IMR-90 (cell line): ENCODE results near the gene SHCBP1L. TPM values are rescaled to one million over a fixed set of nuclear protein-coding genes. Genes with fewer than 3 reads are reported as not detected.
"Not testable (repeated sequence)": the region's sequence is repeated elsewhere in the genome, so short reads cannot be mapped to it uniquely, and the experiment has no call there.

Experiments used
- ATAC-seq: fragments of 200-7000 bp; cut with Tn5 transposase; 2 replicates; pipeline ENCODE4 v1.9.1; 2020; ENCODE audit warnings: low read depth, mild to moderate bottlenecking, moderate library complexity
- BruUV-seq: library from RNA; stranded (reverse); fragments of 400-500 nt; replicated peaks from 2 replicates; lab custom pipeline; 2021; lab: Mats Ljungman, UMichigan
- CTCF ChIA-PET: fragments of 300-600 bp; formaldehyde crosslinking; extraction: SDS; loops from one replicate; lab custom pipeline; 2021; ENCODE audit warnings: antibody characterized with exemption; lab: Yijun Ruan, JAX
- POLR2A ChIA-PET: fragments of 300-600 bp; sonication (Branson Sonifier 250); formaldehyde crosslinking; loops from one replicate; lab custom pipeline; 2022; ENCODE audit warnings: antibody characterized with exemption; ENCODE audit not compliant: unreplicated experiment; lab: Charles Lee
- DNase-seq: peaks from one replicate; pipeline ENCODE4 v3.0.0; 2013
- H2AFZ ChIP-seq: replicated peaks from 2 replicates; pipeline ENCODE3; 2013; ENCODE audit warnings: low read length, mild to moderate bottlenecking; ENCODE audit not compliant: poor library complexity
- H2AK5ac ChIP-seq: 2 replicates; pipeline ENCODE4 v1.6.1; 2013; ENCODE audit warnings: low read depth, low read length, inconsistent platforms
- H2AK9ac ChIP-seq: replicated peaks from 2 replicates; pipeline ENCODE3; 2013; ENCODE audit warnings: mild to moderate bottlenecking, low read depth, low read length, moderate library complexity; ENCODE audit not compliant: poor library complexity
- H2BK120ac ChIP-seq: 2 replicates; pipeline ENCODE4 v1.6.1; 2013; ENCODE audit warnings: low read depth, low read length, inconsistent platforms
- H2BK15ac ChIP-seq: 3 replicates; pipeline ENCODE4 v1.6.1; 2013; ENCODE audit warnings: low read depth, low read length, inconsistent platforms
- H2BK20ac ChIP-seq: 2 replicates; pipeline ENCODE4 v1.6.1; 2013; ENCODE audit warnings: low read depth, mild to moderate bottlenecking, inconsistent platforms, low read length, moderate library complexity
- H2BK5ac ChIP-seq: 2 replicates; pipeline ENCODE4 v1.6.1; 2013; ENCODE audit warnings: mild to moderate bottlenecking, low read depth, low read length, inconsistent platforms; ENCODE audit not compliant: poor library complexity, severe bottlenecking
- H3K14ac ChIP-seq: replicated peaks from 2 replicates; pipeline ENCODE4 v1.6.1; 2013; ENCODE audit warnings: low read depth, low read length, inconsistent platforms
- H3K18ac ChIP-seq: 2 replicates; pipeline ENCODE4 v1.6.1; 2013; ENCODE audit warnings: low read depth, low read length, control low read depth
- H3K23ac ChIP-seq: 2 replicates; pipeline ENCODE4 v1.6.1; 2013; ENCODE audit warnings: low read depth, low read length, inconsistent platforms
- H3K27ac ChIP-seq: 2 replicates; pipeline ENCODE4 v1.5.1; 2013; ENCODE audit warnings: mild to moderate bottlenecking, control low read depth, low read length; ENCODE audit not compliant: insufficient read depth
- H3K27me3 ChIP-seq: 2 replicates; pipeline ENCODE4 v1.6.1; 2013; ENCODE audit warnings: low read length; ENCODE audit not compliant: control insufficient read depth, insufficient read depth
- H3K36me3 ChIP-seq: 2 replicates; pipeline ENCODE4 v1.6.1; 2013; ENCODE audit warnings: low read length, mixed read lengths; ENCODE audit not compliant: control insufficient read depth, insufficient read depth
- H3K4ac ChIP-seq: 2 replicates; pipeline ENCODE4 v1.6.1; 2013; ENCODE audit warnings: low read depth, low read length, inconsistent platforms
- H3K4me1 ChIP-seq: 2 replicates; pipeline ENCODE4 v1.6.1; 2013; ENCODE audit warnings: low read length, mixed read lengths; ENCODE audit not compliant: control insufficient read depth, insufficient read depth
- H3K4me2 ChIP-seq: 2 replicates; pipeline ENCODE4 v1.6.1; 2013; ENCODE audit warnings: low read depth, mild to moderate bottlenecking, control low read depth, low read length, moderate library complexity
- H3K4me3 ChIP-seq: 2 replicates; pipeline ENCODE4 v1.5.1; 2013; ENCODE audit warnings: low read depth, mild to moderate bottlenecking, control low read depth, low read length, moderate library complexity; ENCODE audit not compliant: insufficient read depth
- H3K56ac ChIP-seq: 2 replicates; pipeline ENCODE4 v1.6.1; 2013; ENCODE audit warnings: low read length, inconsistent platforms; ENCODE audit not compliant: insufficient read depth; ENCODE audit errors: extremely low read depth
- H3K79me1 ChIP-seq, 2 experiments: 2 replicates each; pipeline ENCODE4 v1.6.1; 2013; ENCODE audit warnings: low read length in 2 of 2, inconsistent platforms in 1 of 2, low read depth in 1 of 2
- H3K9ac ChIP-seq: 2 replicates; pipeline ENCODE4 v1.6.1; 2013; ENCODE audit warnings: low read depth, low read length, control low read depth
- H3K9me1 ChIP-seq: 2 replicates; pipeline ENCODE4 v1.6.1; 2013; ENCODE audit warnings: low read length, inconsistent platforms; ENCODE audit not compliant: insufficient read depth
- H3K9me3 ChIP-seq: 2 replicates; pipeline ENCODE4 v1.6.1; 2013; ENCODE audit warnings: low read length; ENCODE audit not compliant: control insufficient read depth, insufficient read depth
- H4K20me1 ChIP-seq: 2 replicates; pipeline ENCODE4 v1.6.1; 2013; ENCODE audit warnings: low read length, inconsistent platforms; ENCODE audit not compliant: insufficient read depth
- H4K5ac ChIP-seq: 2 replicates; pipeline ENCODE4 v1.6.1; 2013; ENCODE audit warnings: mild to moderate bottlenecking, low read depth, low read length, control low read depth
- H4K8ac ChIP-seq, 2 experiments: 2 replicates each; pipeline ENCODE4 v1.6.1; 2013; ENCODE audit warnings: low read depth in 2 of 2, low read length in 2 of 2, control low read depth in 1 of 2, inconsistent platforms in 1 of 2
- H4K91ac ChIP-seq: 2 replicates; pipeline ENCODE4 v1.6.1; 2013; ENCODE audit warnings: low read depth, low read length, inconsistent platforms; ENCODE audit not compliant: insufficient read depth
- WGBS, 2 experiments: methylation state at CpG; one replicate each; pipeline versions ENCODE4 v1.1.5 to v1.1.7; 2013; ENCODE audit warnings: missing lambda C conversion rate in 2 of 2; ENCODE audit not compliant: insufficient read length in 1 of 2; ENCODE audit errors: extremely low coverage in 2 of 2; 5-methylcytosine and 5-hydroxymethylcytosine counted together
- dilution Hi-C: fragments of 300-500 bp; cut with HindIII; formaldehyde crosslinking; loops from one replicate; pipeline ENCODE4 v1.14.3; 2018; ENCODE audit warnings: low sequenced_read_pairs; ENCODE audit not compliant: unreplicated experiment
- in situ Hi-C: fragments of 300-500 bp; cut with MboI; formaldehyde crosslinking; loops from 3 replicates; pipeline ENCODE4 v1.14.3; 2019; ENCODE audit warnings: low sequenced_read_pairs, inconsistent platforms, mixed read lengths
- intact Hi-C: fragments of 100-400 bp; cut with micrococcal nuclease; formaldehyde crosslinking; loops from 2 replicates; pipeline ENCODE4 v1.10.0; 2022
- polyA plus RNA-seq, 3 experiments: library from polyadenylated mRNA; depleted of rRNA; stranded (reverse); fragments of >200 nt; gene quantifications; 2 replicates each; pipeline ENCODE4 v1.2.3, GENCODE V29; 2012; ENCODE audit warnings: low replicate concordance in 1 of 3
- total RNA-seq: library from RNA; depleted of rRNA; stranded (reverse); fragments of >200 nt; gene quantifications from 2 replicates; pipeline ENCODE4 v1.2.3, GENCODE V29; 2012

Gene SHCBP1L
- total and polyA plus RNA-seq, 2 of the 4 experiments (the other 2 are of a cell fraction) = not detected

DNA sequence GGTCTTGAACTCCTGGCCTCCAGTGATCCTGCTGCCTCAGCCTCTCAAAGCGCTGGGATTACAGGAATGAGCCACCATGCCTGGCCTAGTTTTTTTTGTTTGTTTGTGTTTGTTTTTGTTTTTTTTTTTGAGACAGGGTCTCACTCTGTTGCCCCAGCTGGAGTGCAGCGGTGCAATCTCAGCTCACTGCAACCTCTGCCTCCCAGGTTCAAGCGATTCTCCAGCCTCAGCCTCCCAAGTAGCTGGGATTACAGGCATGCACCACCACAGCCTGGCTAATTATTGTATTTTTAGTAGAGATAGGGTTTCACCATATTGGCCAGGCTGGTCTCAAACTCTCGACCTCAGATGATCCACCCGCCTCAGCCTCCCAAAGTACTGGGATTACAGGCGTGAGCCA is 9.6 kb downstream of the SHCBP1L start:
- H2AK5ac ChIP-seq, POLR2A ChIA-PET, H3K9me1 ChIP-seq, H4K8ac ChIP-seq, H3K9ac ChIP-seq, H2BK15ac ChIP-seq, H3K27me3 ChIP-seq, DNase-seq, H3K79me1 ChIP-seq, H3K14ac ChIP-seq, H3K18ac ChIP-seq, H2AK9ac ChIP-seq, H3K23ac ChIP-seq, H2BK5ac ChIP-seq, H2AFZ ChIP-seq, H2BK20ac ChIP-seq, ATAC-seq, H3K4ac ChIP-seq, dilution Hi-C loops, H3K27ac ChIP-seq, H3K4me2 ChIP-seq, H3K4me3 ChIP-seq, BruUV-seq, H2BK120ac ChIP-seq, H3K4me1 ChIP-seq, H3K36me3 ChIP-seq, H3K9me3 ChIP-seq, H4K5ac ChIP-seq, H4K91ac ChIP-seq, in situ Hi-C loops, CTCF ChIA-PET, H3K56ac ChIP-seq, H4K20me1 ChIP-seq, intact Hi-C loops: not testable (repeated sequence)
- no CpG with 5 or more reads among the region's 6 CpGs for WGBS, 2 experiments

DNA sequence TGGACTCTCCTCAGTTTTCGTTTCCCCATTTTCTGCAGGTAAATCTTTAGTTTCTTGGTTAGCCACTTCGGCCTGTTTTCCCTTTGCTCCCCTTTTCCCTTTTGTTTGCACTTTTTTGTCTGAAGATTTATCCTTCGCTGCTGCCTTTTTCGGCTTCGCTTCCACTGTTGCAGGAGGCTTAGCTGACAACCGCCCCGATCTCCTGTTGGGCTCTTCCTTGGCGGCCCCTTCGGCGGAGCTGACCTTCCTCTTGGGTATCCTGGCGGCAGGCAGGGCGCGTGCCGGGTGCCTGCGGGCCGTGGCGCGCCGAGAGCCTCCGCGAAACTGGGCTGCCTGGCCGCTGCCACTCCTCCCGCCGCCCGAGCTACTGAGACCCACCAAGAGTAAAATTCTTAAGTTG is 10.8 kb downstream of the SHCBP1L start:
- H2BK20ac ChIP-seq, dilution Hi-C loops, H2BK15ac ChIP-seq, H3K23ac ChIP-seq, in situ Hi-C loops, BruUV-seq, H2AK5ac ChIP-seq, H3K9ac ChIP-seq, H3K4me3 ChIP-seq, H4K20me1 ChIP-seq, H3K27ac ChIP-seq, H3K79me1 ChIP-seq, H3K9me1 ChIP-seq, H3K4me1 ChIP-seq, H3K27me3 ChIP-seq, H2BK5ac ChIP-seq, H2BK120ac ChIP-seq, POLR2A ChIA-PET, H3K9me3 ChIP-seq, H4K8ac ChIP-seq, H2AK9ac ChIP-seq, H3K56ac ChIP-seq, intact Hi-C loops, H4K91ac ChIP-seq, H3K36me3 ChIP-seq, DNase-seq, H4K5ac ChIP-seq, H3K18ac ChIP-seq, H3K4ac ChIP-seq, H3K14ac ChIP-seq: not testable (repeated sequence)
- Histone ChIP-seq H2AFZ (peak overlapping the region; percentile 77), H3K4me2 (peak overlapping the region; percentile 10)
- peak; percentile 51 for ATAC-seq
- 11% methylated on average over 7 of the region's 25 CpGs; no CpG with 5 or more reads in 1 of the 2 experiments for whole genome bisulfite sequencing, 2 experiments
- CTCF ChIA-PET = interaction anchor here (0.6 kb wide), 1 partner anchor 24 kb away, joined by 4 read pairs; no protein-coding TSS in a partner anchor
